Measurements from ENCODE around the gene TPRG1L. TPM values are rescaled to one million over a fixed set of nuclear protein-coding genes. Genes with fewer than 3 reads are reported as not detected.

TPRG1L gene
- total RNA-seq, 1 experiment from 2014 or later, result 22.5 TPM

GRCh38 chr1:3601743-3602142 is 23.1 kb upstream of the TPRG1L start:
- no peaks in the 10 kb centered on the region for H3K27me3 Mint-ChIP-seq (ENCODE audit: unreplicated experiment)
- no peak for DNase-seq
- no peaks in the 10 kb centered on the region for H3K9me3 Mint-ChIP-seq (ENCODE audit: low read depth, unreplicated experiment)
- intact Hi-C loops (cut with micrococcal nuclease; ENCODE audit: unreplicated experiment), result no loop called here
- H3K36me3 Mint-ChIP-seq (ENCODE audit: insufficient read depth, unreplicated experiment), result peaks cover 13% of the 10 kb centered on the region
- no TSS peak for BruUV-seq (replicated peaks)
- no peak overlapping the region for H3K27ac Mint-ChIP-seq (ENCODE audit: unreplicated experiment)
- CTCF ChIA-PET, result no interaction called here
- H3K4me1 Mint-ChIP-seq (ENCODE audit: low read depth, unreplicated experiment), result no peaks in the 10 kb centered on the region
- H3K4me3 Mint-ChIP-seq (ENCODE audit: low read depth, unreplicated experiment), result no peak overlapping the region
- no peak for TF ChIP-seq CTCF (IDR thresholded peaks at IDR 0.05; ENCODE audit: unreplicated experiment)

- BruUV-seq (replicated peaks), result no TSS peak
- H3K4me3 Mint-ChIP-seq (ENCODE audit: low read depth, unreplicated experiment), result no peak overlapping the region
- H3K9me3 Mint-ChIP-seq (ENCODE audit: low read depth, unreplicated experiment), result no peaks in the 10 kb centered on the region
- H3K4me1 Mint-ChIP-seq (ENCODE audit: low read depth, unreplicated experiment), result no peaks in the 10 kb centered on the region
- H3K27me3 Mint-ChIP-seq (ENCODE audit: unreplicated experiment), result no peaks in the 10 kb centered on the region
- no peak for TF ChIP-seq CTCF (IDR thresholded peaks at IDR 0.05; ENCODE audit: unreplicated experiment)
- H3K27ac Mint-ChIP-seq (ENCODE audit: unreplicated experiment), result no peak overlapping the region
- no peak for DNase-seq
- CTCF ChIA-PET, result no interaction called here
- peaks cover 12% of the 10 kb centered on the region for H3K36me3 Mint-ChIP-seq (ENCODE audit: insufficient read depth, unreplicated experiment)
- intact Hi-C loops (cut with micrococcal nuclease; ENCODE audit: unreplicated experiment), result no loop called here
Measured at GRCh38 chr1:3602375-3602774, 22.4 kb upstream of the TPRG1L start.

- Mint-ChIP-seq H3K36me3 (ENCODE audit: insufficient read depth, unreplicated experiment) (peaks cover 7% of the 10 kb centered on the region), H3K27me3 (ENCODE audit: unreplicated experiment) (no peaks in the 10 kb centered on the region), H3K27ac (ENCODE audit: unreplicated experiment) (no peak overlapping the region), H3K4me3 (ENCODE audit: low read depth, unreplicated experiment) (no peak overlapping the region), H3K4me1 (ENCODE audit: low read depth, unreplicated experiment) (no peaks in the 10 kb centered on the region), H3K9me3 (ENCODE audit: low read depth, unreplicated experiment) (no peaks in the 10 kb centered on the region)
- intact Hi-C loops (cut with micrococcal nuclease; ENCODE audit: unreplicated experiment), result no loop called here
- BruUV-seq (replicated peaks), result no TSS peak
- CTCF ChIA-PET, result no interaction called here
- no peak for TF ChIP-seq CTCF (IDR thresholded peaks at IDR 0.05; ENCODE audit: unreplicated experiment)
- DNase-seq, result no peak
Measured at GRCh38 chr1:3603156-3603555, 21.7 kb upstream of the TPRG1L start.

- CTCF ChIA-PET, result interaction anchor here (0.8 to 1.5 kb wide), 3 partner anchors 15 to 151 kb away, joined by 3 to 4 read pairs (median 3); no protein-coding TSS in a partner anchor
- no peaks in the 10 kb centered on the region for H3K27me3 Mint-ChIP-seq (ENCODE audit: unreplicated experiment)
- no peak overlapping the region for H3K4me3 Mint-ChIP-seq (ENCODE audit: low read depth, unreplicated experiment)
- intact Hi-C loops (cut with micrococcal nuclease; ENCODE audit: unreplicated experiment), result no loop called here
- H3K9me3 Mint-ChIP-seq (ENCODE audit: low read depth, unreplicated experiment), result no peaks in the 10 kb centered on the region
- DNase-seq, result no peak
- no peak for TF ChIP-seq CTCF (IDR thresholded peaks at IDR 0.05; ENCODE audit: unreplicated experiment)
- H3K27ac Mint-ChIP-seq (ENCODE audit: unreplicated experiment), result no peak overlapping the region
- no peaks in the 10 kb centered on the region for H3K4me1 Mint-ChIP-seq (ENCODE audit: low read depth, unreplicated experiment)
- no TSS peak for BruUV-seq (replicated peaks)
- peaks cover 4% of the 10 kb centered on the region for H3K36me3 Mint-ChIP-seq (ENCODE audit: insufficient read depth, unreplicated experiment)
Measured at GRCh38 chr1:3603571-3604467, 21.0 kb upstream of the TPRG1L start.

Measured in Calu3 (cell line).